CD1c-positive myeloid dendritic cell (primary cell): ENCODE data around the gene ARHGEF10L.
"Not testable (repeated sequence)": the region's sequence is repeated elsewhere in the genome, so short reads cannot be mapped to it uniquely, and the experiment has no call there.

Source experiments
- DNase-seq: peaks from one replicate; pipeline ENCODE4 v3.0.0-alpha.2; 2016; ENCODE audit errors: extremely low spot score

ARHGEF10L gene

DNA sequence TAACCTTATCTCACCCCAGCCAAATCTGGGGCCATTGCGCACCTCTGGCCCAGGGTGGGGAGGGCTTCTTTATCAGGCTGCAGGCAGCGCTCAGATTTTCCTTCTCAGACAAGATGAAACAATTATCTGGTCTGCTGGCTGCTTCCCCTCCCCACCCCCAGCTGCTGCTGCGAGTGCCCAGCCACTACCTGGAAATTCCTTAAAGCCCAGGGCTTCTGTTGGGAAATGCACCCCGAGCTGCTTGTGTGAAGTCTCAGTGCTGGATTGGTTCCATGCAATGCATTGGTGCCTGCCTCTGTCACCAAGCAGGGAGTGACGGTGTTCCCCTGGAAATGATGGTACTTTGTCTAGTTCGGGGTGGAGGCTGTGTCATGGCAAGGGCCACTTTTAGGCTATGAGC, 197.1 kb downstream of the ARHGEF10L start:
- DNase-seq, result no peak

DNA sequence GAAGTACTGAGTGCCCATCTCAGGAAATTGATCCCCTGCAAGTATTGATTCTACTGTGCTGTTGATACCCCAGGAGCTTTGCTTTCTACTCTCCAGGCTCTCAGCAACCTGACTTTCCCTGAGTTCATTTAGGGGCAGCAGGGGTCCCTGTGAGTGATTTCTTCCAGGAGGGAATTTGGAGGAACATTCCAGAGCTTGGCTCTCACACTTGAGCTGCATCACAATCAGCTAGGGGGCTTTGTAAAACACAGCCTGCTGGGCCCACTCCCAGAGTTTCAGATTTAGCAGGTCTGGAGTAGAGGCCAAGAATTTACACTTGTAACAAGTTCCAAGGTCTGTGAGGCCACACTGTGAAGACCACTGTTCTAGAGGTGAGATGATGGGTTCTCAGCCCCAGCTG, 199.6 kb downstream of the ARHGEF10L start:
- no peak for DNase-seq

DNA sequence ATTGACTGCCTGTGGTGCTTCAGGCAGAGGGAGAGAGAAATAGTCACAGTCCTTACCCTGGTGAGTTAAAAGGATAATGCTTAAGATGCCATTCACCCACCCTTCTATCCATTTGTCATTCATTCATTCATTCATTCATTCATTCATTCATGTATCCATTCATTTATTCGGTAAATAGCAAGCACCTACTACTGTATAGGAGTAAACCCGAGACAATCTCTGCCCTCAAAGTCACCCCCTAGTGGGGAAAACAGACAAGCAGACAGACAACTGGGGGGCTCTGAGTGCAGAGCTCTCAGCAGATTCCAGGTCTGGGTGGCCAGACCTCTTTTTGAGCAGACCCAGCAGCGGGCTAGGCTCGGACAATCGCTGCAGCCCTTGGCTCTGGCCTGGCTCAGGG, 201.6 kb downstream of the ARHGEF10L start:
- DNase-seq, result no peak

DNA sequence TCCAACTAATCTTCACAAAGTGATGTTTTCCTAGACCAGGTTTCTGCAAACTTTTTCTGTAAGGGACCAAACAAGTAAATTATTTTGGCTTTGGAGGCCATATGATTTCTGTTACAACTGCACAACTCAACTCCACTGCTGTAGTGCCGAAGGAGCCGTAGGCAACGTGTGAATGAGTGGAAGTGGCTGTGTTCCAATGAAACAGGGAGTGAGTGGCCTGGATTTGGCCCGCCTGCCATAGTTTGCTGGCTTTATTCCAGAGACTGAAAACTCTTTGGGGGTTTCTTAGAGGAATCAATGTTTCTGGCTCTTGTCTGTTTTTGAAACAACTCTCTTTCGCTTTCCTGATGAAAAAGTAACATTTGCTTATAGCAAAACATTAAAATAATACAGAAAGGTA, 203.1 kb downstream of the ARHGEF10L start:
- no peak for DNase-seq

DNA sequence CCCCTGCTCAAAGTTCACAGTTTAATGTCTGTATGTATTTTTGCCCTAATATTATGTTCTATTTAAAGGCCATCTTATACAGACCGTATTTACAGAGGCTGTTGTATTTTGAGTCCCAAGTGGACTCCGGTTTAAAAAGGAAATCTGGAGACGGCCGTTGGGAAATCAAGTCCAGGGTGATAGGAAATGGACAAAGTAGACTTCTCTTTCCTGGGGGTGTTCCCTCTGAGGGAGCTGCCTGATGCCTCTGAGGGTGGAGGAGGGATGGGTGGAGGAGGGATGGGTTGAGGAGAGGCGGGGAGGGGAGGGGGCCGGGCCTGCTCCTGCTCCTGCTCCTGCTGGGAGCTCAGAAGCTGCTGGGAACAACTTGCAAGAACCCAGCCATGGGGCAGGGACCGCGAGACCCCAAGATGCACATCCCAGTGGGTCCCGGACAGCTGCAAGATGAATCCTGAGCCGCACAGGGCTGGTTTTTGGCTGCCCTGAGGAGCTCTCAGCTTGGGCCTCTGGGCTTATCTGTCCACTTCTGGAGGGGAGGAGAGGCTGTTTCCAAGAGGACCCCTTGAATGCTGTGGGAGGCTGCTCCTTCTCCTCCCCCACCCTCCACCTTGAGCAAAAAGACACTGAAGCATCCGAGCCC, 203.6 kb downstream of the ARHGEF10L start:
- DNase-seq, result no peak

DNA sequence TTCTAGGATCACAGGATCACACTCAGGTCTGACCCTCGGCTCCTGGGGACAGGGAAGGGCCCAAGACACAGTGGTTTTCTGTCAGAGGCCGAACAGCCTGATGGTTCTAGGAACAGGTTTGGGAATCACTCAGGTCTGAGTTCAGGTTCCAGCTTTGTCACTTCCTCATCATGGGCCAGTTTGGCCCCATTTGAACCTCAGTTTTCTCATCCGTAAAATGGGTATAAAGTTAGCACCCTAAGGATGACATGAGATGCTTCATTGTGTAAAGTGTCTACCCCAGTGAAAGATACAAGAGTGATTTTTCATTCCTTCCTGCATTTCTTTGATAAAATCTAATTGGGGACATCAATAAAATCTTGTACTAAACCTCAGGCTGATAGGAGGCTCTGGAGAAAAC, 204.4 kb downstream of the ARHGEF10L start:
- DNase-seq, result no peak

DNA sequence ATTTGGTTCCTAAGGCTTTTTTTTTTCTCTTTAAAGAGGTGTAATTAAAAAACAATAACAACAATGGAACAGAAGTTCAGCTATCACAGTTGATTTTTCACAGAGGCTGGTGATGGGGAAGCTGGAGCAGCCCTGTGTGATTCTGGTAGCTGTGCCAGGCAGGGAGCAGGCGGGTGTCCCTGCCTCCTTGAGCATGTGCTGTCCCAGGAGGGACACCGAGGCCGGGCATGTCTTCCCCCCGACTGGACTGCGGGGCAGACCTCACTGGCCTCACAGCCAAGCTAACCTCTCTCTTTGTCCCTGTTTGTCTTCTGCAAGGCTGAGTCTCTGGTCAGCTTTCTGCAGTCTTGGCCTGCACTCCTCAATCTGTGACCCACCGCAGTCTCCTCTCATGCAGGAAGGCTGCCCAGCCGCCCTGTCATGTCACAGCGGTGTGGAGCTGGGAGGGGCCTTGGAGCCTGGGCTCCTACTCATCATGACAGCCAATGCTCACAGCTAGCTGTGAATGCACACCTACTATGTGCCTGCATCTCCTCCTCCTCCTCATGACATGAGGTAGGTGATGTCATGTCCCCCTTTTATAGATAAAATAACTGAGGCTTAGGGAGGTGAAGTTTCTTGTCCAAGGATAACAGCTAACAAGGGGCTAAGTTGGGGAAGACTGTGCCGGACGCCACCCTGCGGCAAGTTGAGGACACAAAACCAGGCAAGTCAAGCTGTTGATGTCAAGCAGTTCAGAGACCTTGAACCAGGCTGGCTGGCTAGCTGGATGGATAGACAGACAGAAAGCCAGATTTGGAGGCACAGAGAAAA, 205.4 kb downstream of the ARHGEF10L start:
- no peak for DNase-seq

DNA sequence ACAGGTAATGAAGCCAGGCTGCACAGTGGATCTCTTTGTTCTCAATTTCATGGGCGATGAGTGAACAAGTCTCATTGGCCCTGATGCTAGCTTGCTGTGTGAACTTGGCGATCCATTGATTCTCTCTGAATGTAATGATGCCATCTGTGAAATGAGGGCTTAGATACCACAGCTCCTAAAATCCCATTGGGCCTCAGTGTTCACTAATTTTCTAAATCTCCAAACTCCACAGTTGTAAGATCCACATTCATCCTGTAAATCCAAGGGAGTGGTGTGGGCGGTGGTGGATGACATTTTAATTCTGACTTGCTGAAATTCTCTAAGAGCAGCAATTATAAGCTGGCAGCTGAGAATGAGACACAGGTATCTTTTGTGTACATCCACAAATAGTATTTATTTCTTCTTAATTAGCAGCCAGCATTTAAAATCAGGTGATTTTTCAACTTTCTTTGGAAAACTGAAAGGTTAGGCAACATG, 206.0 kb downstream of the ARHGEF10L start:
- DNase-seq, result no peak

DNA sequence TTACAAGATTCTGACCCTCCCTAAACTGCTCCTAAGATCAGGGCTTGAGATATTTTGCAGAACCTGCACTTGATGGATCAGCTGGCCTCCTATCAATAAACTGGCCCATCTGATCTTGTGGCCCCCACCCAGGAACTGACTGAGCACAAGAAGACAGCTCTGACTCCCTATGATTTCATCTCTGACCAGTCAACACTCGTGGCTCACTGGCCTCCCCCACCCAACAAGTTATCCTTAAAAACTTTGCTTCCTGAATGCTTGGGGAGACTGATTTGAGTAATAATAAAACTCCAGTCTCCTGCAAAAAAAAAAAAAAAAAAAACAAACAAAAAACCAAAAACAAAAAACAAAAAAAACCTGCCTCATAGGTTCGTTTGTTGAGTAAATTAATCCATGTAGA, 206.8 kb downstream of the ARHGEF10L start:
- DNase-seq, result not testable (repeated sequence)

DNA sequence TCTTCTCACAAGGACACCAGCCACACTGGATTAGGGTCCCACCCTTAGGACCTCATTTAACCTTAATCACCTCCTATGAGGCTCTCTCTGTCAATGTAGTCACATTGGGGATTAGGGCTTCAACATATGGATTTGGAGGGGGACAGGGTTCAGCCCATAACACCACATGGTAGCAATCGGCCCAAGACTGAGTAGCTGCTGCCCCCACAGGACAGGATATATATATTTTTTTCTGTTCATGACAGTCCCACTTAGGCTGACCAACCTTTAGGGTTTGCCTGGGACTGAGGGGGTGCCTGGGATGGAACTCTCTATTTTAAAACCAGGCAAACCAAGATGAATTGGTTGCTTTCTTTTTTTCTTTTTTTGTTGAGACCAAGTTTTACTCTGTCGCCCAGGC, 207.4 kb downstream of the ARHGEF10L start:
- DNase-seq, result no peak
